ENCODE results near the gene NR1D1. TPM values are rescaled to one million over a fixed set of nuclear protein-coding genes. Genes with fewer than 3 reads are reported as not detected.

Gene NR1D1
- total and polyA plus RNA-seq, 2 of the 13 experiments (the other 11 are each of a cell fraction or from before 2014, with no cell fraction given), result 2.1 to 2.7 TPM

GRCh38 chr17:40139566-40140058, 39.2 kb upstream of the NR1D1 start (continued):
- TF ChIP-seq ASH2L (IDR thresholded peaks at IDR 0.05; ENCODE audit: insufficient read length, low read depth, low read length) (no peak), ZBTB4 (CRISPR knock-in tag; IDR thresholded peaks at IDR 0.05; ENCODE audit: borderline replicate concordance) (no peak), SOX5 (CRISPR knock-in tag; IDR thresholded peaks at IDR 0.05; ENCODE audit: borderline replicate concordance) (no peak), ZNF180 (CRISPR knock-in tag; IDR thresholded peaks at IDR 0.05; ENCODE audit: borderline replicate concordance, low read depth) (no peak), SRSF9 (IDR thresholded peaks at IDR 0.05; ENCODE audit: borderline replicate concordance, insufficient read depth, low read depth, low read length, poor library complexity, severe bottlenecking) (no peak), SIX1 (CRISPR knock-in tag; IDR thresholded peaks at IDR 0.05; ENCODE audit: borderline replicate concordance) (no peak), ZNF782 (CRISPR knock-in tag; IDR thresholded peaks at IDR 0.05; ENCODE audit: borderline replicate concordance) (no peak), ZNF18 (CRISPR knock-in tag; IDR thresholded peaks at IDR 0.05; ENCODE audit: insufficient replicate concordance) (no peak), HNF4G (IDR thresholded peaks at IDR 0.05; ENCODE audit: borderline replicate concordance, low read depth, low read length) (no peak), HNF4G (CRISPR knock-in tag; IDR thresholded peaks at IDR 0.05; ENCODE audit: borderline replicate concordance, low read depth) (no peak; the same call in 1 of the 2 replicates), ZNF784 (CRISPR knock-in tag; IDR thresholded peaks at IDR 0.05; ENCODE audit: borderline replicate concordance) (no peak), RFX1 (IDR thresholded peaks at IDR 0.05) (no peak), ZMYM2 (CRISPR knock-in tag; IDR thresholded peaks at IDR 0.05) (no peak), ZBTB26 (CRISPR knock-in tag; IDR thresholded peaks at IDR 0.05; ENCODE audit: borderline replicate concordance) (no peak), TBP (CRISPR knock-in tag; IDR thresholded peaks at IDR 0.05) (peak; percentile 40; the same call in 1 of the 2 replicates), ZBTB42 (CRISPR knock-in tag; IDR thresholded peaks at IDR 0.05) (no peak), ZNF572 (CRISPR knock-in tag; IDR thresholded peaks at IDR 0.05) (no peak), ZXDC (CRISPR knock-in tag; IDR thresholded peaks at IDR 0.05) (no peak), PRPF4 (IDR thresholded peaks at IDR 0.05; ENCODE audit: low read depth, low read length, poor library complexity, severe bottlenecking) (no peak)
